Stimulated activated CD4-positive, alpha-beta T cell treated with anti-CD3 and anti-CD28 coated beads, Interleukin-12 subunit alpha, Interleukin-12 subunit beta, amount 100 ng/mL, for 4 hours (primary cell): ENCODE results near the gene RPL9.
"Not testable (repeated sequence)": the region's sequence is repeated elsewhere in the genome, so short reads cannot be mapped to it uniquely, and the experiment has no call there.

Experiments
- DNase-seq: peaks from one replicate; pipeline ENCODE4 v3.0.0-alpha.2; 2020

Gene RPL9

GRCh38 chr4:39415678-39416283 lies 42.9 kb downstream of the RPL9 start:
- DNase-seq, result no peak

DNA sequence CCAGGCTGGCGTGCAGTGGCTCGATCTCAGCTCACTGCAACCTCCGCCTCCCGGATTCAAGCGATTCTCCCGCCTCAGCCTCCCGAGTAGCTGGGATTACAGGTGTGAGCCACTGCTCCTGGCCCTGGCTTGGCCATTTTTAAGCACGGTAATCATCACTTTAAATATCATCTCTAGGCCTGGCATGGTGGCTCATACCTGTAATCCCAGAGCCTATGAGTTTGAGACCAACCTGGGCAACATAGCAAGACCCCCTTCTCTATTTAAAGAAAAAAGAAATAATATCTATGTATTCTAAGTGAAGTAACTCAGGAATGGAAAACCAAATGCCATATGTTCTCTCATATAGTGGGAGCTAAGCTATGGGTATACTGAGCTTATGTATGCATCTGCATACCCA lies 47.2 kb downstream of the RPL9 start:
- DNase-seq, result not testable (repeated sequence)

- no peak for DNase-seq
These were observed 48.3 kb downstream of the RPL9 start for GRCh38 chr4:39410415-39410814.

DNA sequence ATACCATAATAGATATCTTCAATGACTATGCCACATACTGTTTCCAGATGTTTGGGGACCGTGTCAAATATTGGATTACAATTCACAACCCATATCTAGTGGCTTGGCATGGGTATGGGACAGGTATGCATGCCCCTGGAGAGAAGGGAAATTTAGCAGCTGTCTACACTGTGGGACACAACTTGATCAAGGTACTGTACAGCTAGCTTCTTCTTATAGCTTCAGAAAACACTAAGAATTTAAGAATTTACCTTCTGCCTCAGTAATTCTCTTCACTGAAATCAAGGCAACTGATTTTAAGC lies 51.2 kb downstream of the RPL9 start:
- DNase-seq, result no peak

DNA sequence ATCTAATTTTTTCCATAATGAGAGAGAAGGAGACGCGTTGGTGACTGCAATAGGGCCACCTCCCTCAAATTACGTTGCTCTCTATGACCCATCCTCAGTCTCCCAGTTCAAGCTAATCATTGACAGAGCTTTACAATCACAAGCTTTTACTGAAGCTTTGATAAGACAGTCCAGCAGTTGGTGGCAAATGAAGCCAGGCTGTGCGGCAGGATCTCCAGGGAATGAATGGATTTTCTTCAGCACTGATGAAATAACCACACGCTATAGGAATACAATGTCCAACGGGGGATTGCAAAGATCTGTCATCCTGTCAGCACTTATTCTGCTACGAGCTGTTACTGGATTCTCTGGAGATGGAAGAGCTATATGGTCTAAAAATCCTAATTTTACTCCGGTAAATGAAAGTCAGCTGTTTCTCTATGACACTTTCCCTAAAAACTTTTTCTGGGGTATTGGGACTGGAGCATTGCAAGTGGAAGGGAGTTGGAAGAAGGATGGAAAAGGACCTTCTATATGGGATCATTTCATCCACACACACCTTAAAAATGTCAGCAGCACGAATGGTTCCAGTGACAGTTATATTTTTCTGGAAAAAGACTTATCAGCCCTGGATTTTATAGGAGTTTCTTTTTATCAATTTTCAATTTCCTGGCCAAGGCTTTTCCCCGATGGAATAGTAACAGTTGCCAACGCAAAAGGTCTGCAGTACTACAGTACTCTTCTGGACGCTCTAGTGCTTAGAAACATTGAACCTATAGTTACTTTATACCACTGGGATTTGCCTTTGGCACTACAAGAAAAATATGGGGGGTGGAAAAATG lies 51.7 kb downstream of the RPL9 start, which contains the start of gene KLB:
TSS of gene KLB (plus strand) at position 168 of the 821 bp plus-strand sequence. CDS start at position 188, 20 bp downstream.
- DNase-seq, result no peak
